Stimulated activated CD4-positive, alpha-beta T cell treated with anti-CD3 and anti-CD28 coated beads, Interleukin-12 subunit alpha, Interleukin-12 subunit beta, amount 100 ng/mL, for 48 hours (primary cell): ENCODE data around the gene ZHX3.

Source experiments
- DNase-seq, 3 donors: peaks; one replicate each; pipeline ENCODE4 v3.0.0-alpha.2; 2020; ENCODE audit warnings: low read depth in 2 of 3, low spot score in 1 of 3

Gene ZHX3

GRCh38 chr20:41230136-41230535 is 87.4 kb downstream of the ZHX3 start:
- DNase-seq = no peak

DNA sequence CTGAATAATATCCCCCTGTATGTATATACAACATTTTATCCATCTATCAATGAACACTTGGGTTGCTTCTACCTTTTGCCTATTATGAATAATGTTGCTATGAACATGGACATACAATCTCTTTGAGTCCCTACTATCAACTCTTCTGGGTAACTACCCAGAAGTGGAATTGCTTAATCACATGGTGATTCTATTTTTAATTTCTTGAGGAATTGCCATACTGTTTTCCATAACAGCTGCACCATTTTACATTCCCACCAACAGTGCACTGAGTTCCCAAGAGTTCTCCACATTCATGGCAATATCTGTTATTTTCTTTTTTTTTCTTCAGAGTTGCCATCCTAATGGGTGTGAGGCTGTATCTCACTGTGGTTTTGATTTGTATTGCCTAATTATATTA is 88.3 kb downstream of the ZHX3 start:
- DNase-seq = no peak

DNA sequence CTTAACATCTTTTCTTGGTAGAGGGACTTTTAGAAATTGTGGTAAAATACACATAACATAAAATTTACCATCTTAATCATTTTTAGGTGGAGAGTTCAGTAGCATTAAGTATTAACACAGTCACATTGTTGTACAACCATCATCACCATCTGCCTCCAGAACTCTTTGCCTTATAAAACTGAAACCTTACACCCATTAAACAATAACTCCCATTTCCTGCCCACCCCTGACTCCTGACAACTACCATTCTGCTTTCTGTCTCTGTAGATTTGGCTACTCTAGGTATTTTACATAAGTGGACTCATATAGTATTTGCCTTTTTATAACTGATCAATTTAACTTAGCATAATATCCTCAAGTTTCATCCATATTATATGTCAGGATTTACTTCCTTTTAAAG is 88.7 kb downstream of the ZHX3 start:
- DNase-seq = no peak

- no peak for DNase-seq
Observed at GRCh38 chr20:41226426-41226825, 91.1 kb downstream of the ZHX3 start.

DNA sequence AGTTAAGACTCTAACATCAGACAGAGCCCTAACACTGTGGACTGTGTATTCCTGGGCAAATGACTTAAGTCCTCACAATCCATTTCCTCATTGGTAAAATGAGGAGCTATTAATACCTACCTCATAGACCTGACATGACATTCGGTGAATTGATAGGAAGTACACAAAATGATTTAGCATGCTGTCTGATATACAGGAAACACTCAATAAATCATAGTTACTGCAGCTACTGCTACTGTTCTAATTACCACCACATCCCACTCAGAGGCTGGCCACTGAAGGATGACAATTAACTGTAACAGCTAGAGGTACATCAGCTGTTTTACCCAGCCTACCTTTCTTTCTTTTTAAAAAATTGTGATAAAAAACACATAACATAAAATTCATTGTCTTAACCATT is 92.4 kb downstream of the ZHX3 start:
- no peak for DNase-seq

DNA sequence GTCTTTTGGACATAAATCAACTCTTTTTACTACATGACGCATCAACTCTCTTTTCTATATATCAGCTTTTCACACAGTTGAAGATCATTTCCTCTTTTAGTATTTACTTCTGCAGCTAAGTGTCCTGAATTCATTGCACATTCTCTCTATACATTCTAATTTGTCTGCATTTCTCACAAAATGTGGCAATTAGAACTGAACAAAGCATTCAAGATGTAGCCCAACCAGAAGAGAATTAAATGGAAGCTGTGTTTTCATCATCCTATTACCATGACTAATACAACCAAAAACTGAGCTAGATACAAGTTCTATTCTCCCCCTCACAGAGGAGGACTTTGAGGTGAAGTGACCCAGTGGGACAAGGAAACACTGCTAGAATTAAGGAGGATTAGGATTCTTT is 93.2 kb downstream of the ZHX3 start:
- DNase-seq = no peak

GRCh38 chr20:41223112-41223511 is 94.4 kb downstream of the ZHX3 start:
- DNase-seq = no peak

- DNase-seq = no peak
Observed at GRCh38 chr20:41222703-41223102, 94.8 kb downstream of the ZHX3 start.

DNA sequence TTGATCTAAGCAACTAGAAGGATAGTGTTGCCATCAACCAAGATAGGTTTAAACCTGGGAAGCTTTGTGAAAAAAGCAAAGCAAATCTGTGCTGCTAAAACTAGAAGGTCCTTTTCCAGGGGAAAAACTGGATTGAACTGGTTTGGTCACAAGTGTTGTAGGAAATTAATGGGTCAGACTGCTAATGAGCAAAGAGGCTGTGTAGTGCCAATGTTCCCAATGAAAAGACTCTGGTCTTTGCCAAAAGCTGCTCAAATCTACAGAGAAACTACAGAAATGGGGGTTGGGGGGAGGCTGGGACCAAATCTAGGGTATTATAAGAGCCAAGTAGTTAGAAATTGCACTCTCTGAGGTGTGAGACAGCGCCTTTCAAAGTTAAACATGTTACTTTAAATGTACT is 95.2 kb downstream of the ZHX3 start:
- DNase-seq = no peak

GRCh38 chr20:41221614-41222218 is 95.8 kb downstream of the ZHX3 start:
- no peak for DNase-seq

- DNase-seq = no peak
Observed at GRCh38 chr20:41219824-41220223, 97.7 kb downstream of the ZHX3 start.

GRCh38 chr20:41218466-41218865 is 99.1 kb downstream of the ZHX3 start:
- no peak for DNase-seq

- DNase-seq = no peak
Observed at GRCh38 chr20:41217422-41217821, 100.1 kb downstream of the ZHX3 start.

DNA sequence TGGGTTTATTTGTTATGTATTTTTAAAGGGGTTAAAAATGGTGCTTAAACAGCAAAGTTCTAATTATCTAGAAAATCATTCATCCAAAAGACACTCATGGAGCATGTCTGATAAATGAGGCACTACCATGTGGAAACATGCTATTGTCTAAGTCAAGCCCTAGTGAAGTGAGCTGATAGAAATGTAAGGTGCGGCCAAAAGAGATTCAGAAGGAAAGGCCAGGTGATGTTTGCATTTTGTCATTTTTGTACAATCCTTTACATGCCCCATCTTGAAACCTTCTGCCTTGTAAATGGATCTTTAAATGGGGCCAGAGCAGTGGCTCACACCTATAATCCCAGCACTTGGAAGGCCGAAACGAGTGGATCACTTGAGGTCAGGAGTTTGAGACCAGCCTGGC is 102.9 kb downstream of the ZHX3 start:
- no peak for DNase-seq

GRCh38 chr20:41214202-41214601 is 103.3 kb downstream of the ZHX3 start:
- no peak for DNase-seq

- DNase-seq = no peak
Observed at GRCh38 chr20:41213150-41213820, 104.2 kb downstream of the ZHX3 start.

DNA sequence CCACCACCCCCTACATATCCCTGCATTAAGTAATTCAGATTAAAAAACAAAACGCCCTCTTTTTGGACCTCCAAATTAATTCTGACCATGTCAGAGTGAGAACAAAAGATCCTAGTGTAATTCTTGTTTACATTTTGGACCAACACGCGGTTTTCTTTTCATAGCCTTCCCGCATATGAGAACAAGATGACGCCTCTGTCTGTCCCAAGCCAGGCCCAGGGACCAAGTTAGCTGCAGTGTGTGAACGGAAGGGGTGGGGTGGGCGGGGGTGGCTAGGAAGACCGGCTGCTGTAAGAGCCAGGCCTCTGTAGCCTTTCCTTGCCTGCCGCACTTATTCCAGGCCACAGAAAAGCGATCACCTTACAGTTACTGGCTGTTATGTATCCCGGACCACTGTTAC is 112.2 kb downstream of the ZHX3 start:
- DNase-seq = no peak

GRCh38 chr20:41204304-41205265 is 112.9 kb downstream of the ZHX3 start:
- DNase-seq = no peak

DNA sequence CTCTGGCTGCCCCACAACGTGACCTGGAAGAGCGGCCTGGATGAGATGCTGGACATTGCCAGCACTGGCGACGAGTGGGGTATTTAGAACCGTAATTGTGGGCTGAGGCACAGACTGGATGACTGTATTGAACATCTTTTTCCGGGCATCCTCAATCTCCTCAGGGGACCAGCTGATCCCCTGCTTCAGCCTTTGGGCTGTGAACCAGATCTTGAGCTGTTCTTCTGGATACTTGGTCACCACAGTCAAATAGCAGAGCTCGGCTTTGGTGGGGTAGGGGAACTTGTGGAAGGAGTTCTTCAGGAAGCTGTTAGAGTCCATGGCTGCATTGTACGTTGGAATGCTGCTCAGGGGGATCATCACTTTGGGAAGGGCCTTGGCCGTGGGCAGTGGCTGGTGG is 113.9 kb downstream of the ZHX3 start:
- DNase-seq = no peak

- no peak for DNase-seq
Observed at GRCh38 chr20:41202426-41202825, 115.1 kb downstream of the ZHX3 start.

GRCh38 chr20:41201760-41202159 is 115.8 kb downstream of the ZHX3 start:
- DNase-seq = no peak
